BE2C (cell line): Measurements from ENCODE around the gene PDE12.

Experiments
- DNase-seq: peaks from one replicate; pipeline ENCODE4 v3.0.0-alpha.2; 2020
- H3K27me3 ChIP-seq: fragments of 250-450 bp; sonication (Bioruptor Pico); 2 replicates; pipeline ENCODE4 v1.5.1; 2020; ENCODE audit warnings: mild to moderate bottlenecking
- H3K36me3 ChIP-seq: fragments of 250-450 bp; sonication (Bioruptor Pico); 2 replicates; pipeline ENCODE4 v1.5.1; 2020; ENCODE audit warnings: mild to moderate bottlenecking
- H3K4me1 ChIP-seq: fragments of 250-450 bp; sonication (Bioruptor Pico); 2 replicates; pipeline ENCODE4 v1.5.1; 2020
- H3K4me3 ChIP-seq: 2 replicates; pipeline ENCODE4 v1.5.1; 2011; ENCODE audit warnings: low read depth, low read length
- H3K9me3 ChIP-seq: fragments of 250-450 bp; sonication (Bioruptor Pico); 2 replicates; pipeline ENCODE4 v1.5.1; 2020
- CTCF ChIP-seq: IDR thresholded peaks from 2 replicates; pipeline ENCODE4 v1.5.1; 2012; ENCODE audit warnings: mild to moderate bottlenecking, low read depth, low read length

PDE12 gene

GRCh38 chr3:57577801-57578200 lies 21.7 kb downstream of the PDE12 start:
- no peak for TF ChIP-seq CTCF

GRCh38 chr3:57582474-57583168 lies 26.5 kb downstream of the PDE12 start:
- peak; percentile 10 for DNase-seq
- Histone ChIP-seq H3K36me3 (no peaks in the 10 kb centered on the region), H3K27me3 (no peaks in the 10 kb centered on the region), H3K4me1 (no peaks in the 10 kb centered on the region), H3K9me3 (no peaks in the 10 kb centered on the region), H3K4me3 (no peak overlapping the region)
- TF ChIP-seq CTCF, result peak; percentile 28; the same call in 1 of the 2 replicates

More at GRCh38 chr3:57577801-57578200, 21.7 kb downstream of the PDE12 start:
- Histone ChIP-seq H3K27me3 (no peaks in the 10 kb centered on the region), H3K9me3 (no peaks in the 10 kb centered on the region), H3K36me3 (no peaks in the 10 kb centered on the region), H3K4me3 (no peak overlapping the region), H3K4me1 (no peaks in the 10 kb centered on the region)
- DNase-seq, result no peak

- H3K36me3 ChIP-seq, result no peaks in the 10 kb centered on the region
- DNase-seq, result no peak
- H3K4me3 ChIP-seq, result no peak overlapping the region
- H3K27me3 ChIP-seq, result no peaks in the 10 kb centered on the region
- no peak for TF ChIP-seq CTCF
- no peaks in the 10 kb centered on the region for H3K4me1 ChIP-seq
- H3K9me3 ChIP-seq, result no peaks in the 10 kb centered on the region
Measured at GRCh38 chr3:57583544-57583943, 27.5 kb downstream of the PDE12 start.

- DNase-seq, result no peak
- Histone ChIP-seq H3K36me3 (no peaks in the 10 kb centered on the region), H3K9me3 (no peaks in the 10 kb centered on the region), H3K27me3 (no peaks in the 10 kb centered on the region), H3K4me1 (no peaks in the 10 kb centered on the region), H3K4me3 (no peak overlapping the region)
- TF ChIP-seq CTCF, result no peak
Measured at GRCh38 chr3:57586778-57587177, 30.7 kb downstream of the PDE12 start.

- Histone ChIP-seq H3K4me3 (no peak overlapping the region), H3K27me3 (no peaks in the 10 kb centered on the region), H3K36me3 (no peaks in the 10 kb centered on the region), H3K9me3 (no peaks in the 10 kb centered on the region), H3K4me1 (no peaks in the 10 kb centered on the region)
- DNase-seq, result no peak
- no peak for TF ChIP-seq CTCF
Measured at GRCh38 chr3:57587905-57588304, 31.8 kb downstream of the PDE12 start.

- Histone ChIP-seq H3K4me1 (no peaks in the 10 kb centered on the region), H3K9me3 (no peaks in the 10 kb centered on the region), H3K36me3 (no peaks in the 10 kb centered on the region), H3K4me3 (no peak overlapping the region), H3K27me3 (no peaks in the 10 kb centered on the region)
- DNase-seq, result no peak
- TF ChIP-seq CTCF, result no peak
Measured at GRCh38 chr3:57592306-57592705, 36.2 kb downstream of the PDE12 start.
